Measurements from ENCODE around the gene SLIT3. TPM values are rescaled to one million over a fixed set of nuclear protein-coding genes. Genes with fewer than 3 reads are reported as not detected.

The SLIT3 gene
- total RNA-seq, 3 donors from 2014 or later (not counting 1 experiment from before 2014, with no cell fraction given): 0.34 to 0.80 TPM; not detected in 1

DNA sequence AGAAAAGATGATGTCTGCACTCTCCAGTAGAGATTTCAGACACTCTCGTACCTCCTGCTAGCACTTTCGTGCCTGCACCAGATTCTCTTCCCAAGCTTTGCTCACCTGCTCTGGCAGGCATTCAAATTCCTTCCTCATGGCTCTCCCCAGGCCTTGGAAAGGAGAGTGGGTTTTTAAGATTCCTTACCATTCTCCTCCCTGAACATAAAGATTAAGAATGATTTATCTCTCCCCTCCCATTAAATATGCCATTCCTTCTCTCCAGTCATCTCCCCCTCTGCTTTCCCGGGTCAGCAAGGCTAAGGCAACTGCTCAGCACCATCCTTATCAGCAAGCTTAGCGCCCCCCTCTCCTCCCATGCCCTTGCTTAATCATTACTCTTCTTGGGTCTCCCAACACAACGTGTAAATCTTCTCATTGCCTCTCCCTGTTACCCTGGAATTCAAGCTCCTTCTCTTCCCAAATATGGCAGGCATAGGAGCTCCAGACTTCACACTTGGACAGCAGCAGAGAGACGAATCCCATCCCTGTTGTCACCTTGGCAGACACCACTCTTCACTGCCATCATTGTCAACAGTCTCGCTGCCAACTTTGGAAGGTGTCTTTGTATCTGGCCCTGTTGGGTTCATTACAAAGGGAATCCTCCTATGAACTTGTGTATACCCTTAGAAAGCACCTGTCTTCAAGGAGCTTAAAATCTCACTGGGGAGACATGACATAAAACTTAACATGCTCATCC, 332.9 kb downstream of the SLIT3 start:
- Histone ChIP-seq H3K4me3 (ENCODE audit: low read length) (no peak overlapping the region), H3K36me3 (ENCODE audit: control insufficient read depth, insufficient read depth, low read length) (no peaks in the 10 kb centered on the region), H3K4me1 (ENCODE audit: control insufficient read depth, insufficient read depth, low read length) (no peaks in the 10 kb centered on the region), H3K9me3 (ENCODE audit: control insufficient read depth, insufficient read depth, low read length) (no peaks in the 10 kb centered on the region), H3K27ac (ENCODE audit: low read length) (no peak overlapping the region), H3K27me3 (ENCODE audit: control insufficient read depth, insufficient read depth, low read length) (no peaks in the 10 kb centered on the region)
- no peaks in the 10 kb centered on the region for H3K36me3 Mint-ChIP-seq
- H3K27me3 Mint-ChIP-seq (ENCODE audit: low read depth in 2 of 2): peaks cover 23 to 27% of the 10 kb centered on the region in 2 donors
- H3K4me3 Mint-ChIP-seq: no peak overlapping the region
- H3K27ac Mint-ChIP-seq: no peak overlapping the region
- DNase-seq: no peak
- H3K9me3 Mint-ChIP-seq: no peaks in the 10 kb centered on the region
- ATAC-seq: no peak
- H3K4me1 Mint-ChIP-seq: no peaks in the 10 kb centered on the region
- TF ChIP-seq, protein P1, sequence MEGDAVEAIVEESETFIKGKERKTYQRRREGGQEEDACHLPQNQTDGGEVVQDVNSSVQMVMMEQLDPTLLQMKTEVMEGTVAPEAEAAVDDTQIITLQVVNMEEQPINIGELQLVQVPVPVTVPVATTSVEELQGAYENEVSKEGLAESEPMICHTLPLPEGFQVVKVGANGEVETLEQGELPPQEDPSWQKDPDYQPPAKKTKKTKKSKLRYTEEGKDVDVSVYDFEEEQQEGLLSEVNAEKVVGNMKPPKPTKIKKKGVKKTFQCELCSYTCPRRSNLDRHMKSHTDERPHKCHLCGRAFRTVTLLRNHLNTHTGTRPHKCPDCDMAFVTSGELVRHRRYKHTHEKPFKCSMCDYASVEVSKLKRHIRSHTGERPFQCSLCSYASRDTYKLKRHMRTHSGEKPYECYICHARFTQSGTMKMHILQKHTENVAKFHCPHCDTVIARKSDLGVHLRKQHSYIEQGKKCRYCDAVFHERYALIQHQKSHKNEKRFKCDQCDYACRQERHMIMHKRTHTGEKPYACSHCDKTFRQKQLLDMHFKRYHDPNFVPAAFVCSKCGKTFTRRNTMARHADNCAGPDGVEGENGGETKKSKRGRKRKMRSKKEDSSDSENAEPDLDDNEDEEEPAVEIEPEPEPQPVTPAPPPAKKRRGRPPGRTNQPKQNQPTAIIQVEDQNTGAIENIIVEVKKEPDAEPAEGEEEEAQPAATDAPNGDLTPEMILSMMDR (IDR thresholded peaks at IDR 0.05): no peak
- intact Hi-C loops (cut with micrococcal nuclease): no loop called here
- 74% methylated on average over 7 of the region's 7 CpGs for WGBS (ENCODE audit: insufficient coverage)

DNA sequence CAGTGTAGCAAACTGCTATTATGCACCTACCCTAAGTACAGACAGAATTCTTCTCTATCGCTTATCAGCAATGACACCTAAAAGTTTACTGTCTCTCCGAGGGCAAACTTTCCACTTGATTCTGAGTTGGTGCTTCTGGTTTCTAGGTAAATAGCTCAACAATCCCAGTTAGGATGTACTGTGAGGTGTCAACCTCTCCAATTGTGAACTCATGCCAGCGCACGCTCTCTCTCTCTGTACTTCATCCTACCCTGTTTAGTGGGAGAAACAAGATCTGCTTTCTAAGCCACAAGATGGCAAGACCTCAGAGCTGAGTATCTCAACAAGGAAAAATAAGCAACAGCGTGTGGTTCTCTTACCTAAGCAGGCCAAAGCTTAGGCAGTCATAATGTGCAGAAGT, 335.3 kb downstream of the SLIT3 start:
- Mint-ChIP-seq H3K27ac (no peak overlapping the region), H3K4me1 (no peaks in the 10 kb centered on the region), H3K27me3 (ENCODE audit: low read depth in 2 of 2) (peaks cover 17 to 21% of the 10 kb centered on the region in 2 donors), H3K36me3 (no peaks in the 10 kb centered on the region), H3K4me3 (no peak overlapping the region), H3K9me3 (no peaks in the 10 kb centered on the region)
- Histone ChIP-seq H3K36me3 (ENCODE audit: control insufficient read depth, insufficient read depth, low read length) (no peaks in the 10 kb centered on the region), H3K27ac (ENCODE audit: low read length) (no peak overlapping the region), H3K27me3 (ENCODE audit: control insufficient read depth, insufficient read depth, low read length) (no peaks in the 10 kb centered on the region), H3K4me3 (ENCODE audit: low read length) (no peak overlapping the region), H3K9me3 (ENCODE audit: control insufficient read depth, insufficient read depth, low read length) (no peaks in the 10 kb centered on the region), H3K4me1 (ENCODE audit: control insufficient read depth, insufficient read depth, low read length) (no peaks in the 10 kb centered on the region)
- no peak for ATAC-seq
- TF ChIP-seq, protein P1 (IDR thresholded peaks at IDR 0.05): no peak
- intact Hi-C loops (cut with micrococcal nuclease): no loop called here
- 87% methylated on average over 5 of the region's 5 CpGs for WGBS (ENCODE audit: insufficient coverage)
- no peak for DNase-seq

DNA sequence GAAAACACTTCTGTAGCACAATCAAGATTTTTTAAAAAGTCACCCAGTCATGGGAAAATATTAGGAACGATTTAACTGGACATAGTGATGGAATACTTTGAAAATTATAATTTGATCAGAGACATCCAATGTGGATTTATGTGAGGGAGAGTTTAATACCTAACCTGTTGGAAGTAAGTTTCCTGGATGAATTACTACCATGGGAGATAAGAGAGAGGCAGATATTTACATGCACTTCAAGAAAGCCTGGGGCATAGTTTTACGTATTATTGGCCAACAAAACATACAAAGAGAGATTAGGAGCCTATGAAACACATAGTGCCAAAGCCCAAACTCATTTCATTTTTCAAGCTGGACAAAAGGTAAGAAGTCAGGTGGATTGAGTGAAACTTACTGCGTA, 336.8 kb downstream of the SLIT3 start:
- intact Hi-C loops (cut with micrococcal nuclease): no loop called here
- Histone ChIP-seq H3K27ac (ENCODE audit: low read length) (no peak overlapping the region), H3K4me3 (ENCODE audit: low read length) (no peak overlapping the region), H3K9me3 (ENCODE audit: control insufficient read depth, insufficient read depth, low read length) (no peaks in the 10 kb centered on the region), H3K36me3 (ENCODE audit: control insufficient read depth, insufficient read depth, low read length) (no peaks in the 10 kb centered on the region), H3K27me3 (ENCODE audit: control insufficient read depth, insufficient read depth, low read length) (no peaks in the 10 kb centered on the region), H3K4me1 (ENCODE audit: control insufficient read depth, insufficient read depth, low read length) (no peaks in the 10 kb centered on the region)
- 82% methylated on average over 3 of the region's 3 CpGs for WGBS (ENCODE audit: insufficient coverage)
- peaks cover 0 to 6% of the 10 kb centered on the region in 2 donors for H3K4me1 Mint-ChIP-seq
- H3K9me3 Mint-ChIP-seq: no peaks in the 10 kb centered on the region
- TF ChIP-seq, protein P1 (IDR thresholded peaks at IDR 0.05): no peak
- no peak overlapping the region for H3K4me3 Mint-ChIP-seq
- ATAC-seq (no peak), DNase-seq (no peak)
- H3K27ac Mint-ChIP-seq: no peak overlapping the region
- H3K27me3 Mint-ChIP-seq (ENCODE audit: low read depth in 2 of 2): peaks cover 15% of the 10 kb centered on the region in 2 donors
- H3K36me3 Mint-ChIP-seq: no peaks in the 10 kb centered on the region

DNA sequence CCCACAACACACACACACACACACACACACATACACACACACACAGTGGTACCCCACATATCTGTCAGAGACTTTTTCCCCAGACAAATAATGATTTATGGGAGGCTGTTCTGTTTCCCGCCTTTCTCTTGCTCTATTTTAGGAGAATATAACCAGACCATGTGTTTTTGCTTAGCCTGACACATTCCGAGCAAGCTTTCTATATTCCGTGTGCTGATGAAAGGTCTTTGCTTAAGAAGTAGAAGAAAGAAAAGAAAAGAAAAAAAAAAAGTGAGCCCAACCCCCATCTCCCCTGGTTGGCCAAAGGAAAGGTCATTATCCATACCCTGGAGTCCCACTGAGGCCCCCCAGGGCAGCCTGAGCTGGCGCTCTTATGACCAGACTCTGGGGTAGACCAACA, 338.6 kb downstream of the SLIT3 start:
- intact Hi-C loops (cut with micrococcal nuclease): no loop called here
- Mint-ChIP-seq H3K36me3 (no peaks in the 10 kb centered on the region), H3K4me1 (peaks cover 0 to 6% of the 10 kb centered on the region in 2 donors), H3K9me3 (no peaks in the 10 kb centered on the region), H3K4me3 (no peak overlapping the region), H3K27ac (no peak overlapping the region), H3K27me3 (ENCODE audit: low read depth in 2 of 2) (peaks cover 0 to 6% of the 10 kb centered on the region in 2 donors)
- Histone ChIP-seq H3K27ac (ENCODE audit: low read length) (no peak overlapping the region), H3K9me3 (ENCODE audit: control insufficient read depth, insufficient read depth, low read length) (no peaks in the 10 kb centered on the region), H3K4me3 (ENCODE audit: low read length) (no peak overlapping the region), H3K36me3 (ENCODE audit: control insufficient read depth, insufficient read depth, low read length) (no peaks in the 10 kb centered on the region), H3K4me1 (ENCODE audit: control insufficient read depth, insufficient read depth, low read length) (no peaks in the 10 kb centered on the region), H3K27me3 (ENCODE audit: control insufficient read depth, insufficient read depth, low read length) (no peaks in the 10 kb centered on the region)
- no peak for DNase-seq
- no peak for ATAC-seq
- TF ChIP-seq, protein P1 (IDR thresholded peaks at IDR 0.05): no peak
- 83% methylated on average over 1 of the region's 4 CpGs for WGBS (ENCODE audit: insufficient coverage)

Measured in natural killer cell (primary cell).